Stimulated activated CD8-positive, alpha-beta memory T cell treated with anti-CD3 and anti-CD28 coated beads, Interleukin-12 subunit alpha, Interleukin-12 subunit beta, amount 100 ng/mL, for 1 hour (primary cell): ENCODE data around the gene ITGA2B.
A peak's percentile ranks its signal among the peaks of the same experiment; 100 is the strongest.
"Not testable (repeated sequence)": the region's sequence is repeated elsewhere in the genome, so short reads cannot be mapped to it uniquely, and the experiment has no call there.

Experiments
- DNase-seq: peaks from one replicate; pipeline ENCODE4 v3.0.0-alpha.2; 2020; ENCODE audit warnings: low read depth

The ITGA2B gene

DNA sequence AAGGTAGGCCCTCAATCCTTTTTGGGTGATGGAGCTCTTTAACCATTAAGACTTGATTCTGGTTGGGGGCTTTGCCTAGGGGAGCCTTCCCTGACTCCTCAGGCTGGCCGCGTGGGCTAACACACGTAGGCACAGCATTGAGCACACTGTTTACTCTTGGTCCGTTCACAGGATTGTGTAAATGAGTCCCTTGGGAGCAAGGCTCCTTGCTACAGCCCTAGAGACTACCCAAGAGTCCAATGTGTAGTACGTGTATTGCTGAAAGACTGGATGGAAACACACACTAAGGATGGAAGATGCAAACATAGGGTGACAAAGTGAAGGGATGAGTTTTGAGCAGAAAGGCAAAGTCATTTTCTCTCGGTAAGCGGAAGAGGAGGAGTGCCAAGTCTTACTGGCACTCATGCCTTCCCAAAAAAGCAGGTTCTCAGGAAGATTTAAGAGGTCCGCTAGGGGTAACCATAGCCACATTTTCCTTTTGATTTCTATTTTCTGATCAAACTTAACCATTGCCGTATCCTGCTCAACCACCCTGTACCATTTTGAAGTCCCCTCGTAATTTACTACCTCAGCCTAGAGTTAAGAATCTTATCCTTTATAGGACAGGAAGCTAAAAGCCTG lies 911 bp upstream of the ITGA2B start:
- no peak for DNase-seq

DNA sequence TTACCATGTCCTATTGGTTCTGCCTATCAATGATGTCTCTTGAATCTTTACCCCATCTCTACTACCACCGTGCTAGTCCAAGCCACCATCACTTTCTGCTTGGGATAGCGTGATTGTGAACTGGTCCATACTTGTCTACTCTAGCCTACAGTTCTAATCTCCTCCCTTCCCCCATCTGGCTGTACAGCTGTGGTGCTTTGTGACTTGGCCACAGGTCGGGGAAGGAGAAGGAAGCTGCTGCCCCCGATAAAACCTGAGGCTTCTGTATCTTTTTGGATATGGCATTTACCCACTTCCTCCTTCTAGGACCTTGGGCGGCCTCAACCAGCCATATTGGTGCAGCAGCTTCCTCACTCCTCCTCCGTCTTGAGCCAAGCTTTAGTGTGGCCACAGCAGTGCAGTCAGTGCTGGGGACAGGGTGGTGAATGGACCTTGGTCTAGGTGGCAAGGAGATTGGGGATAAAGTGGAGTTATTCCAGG lies 314 bp upstream of the ITGA2B start:
- no peak for DNase-seq

DNA sequence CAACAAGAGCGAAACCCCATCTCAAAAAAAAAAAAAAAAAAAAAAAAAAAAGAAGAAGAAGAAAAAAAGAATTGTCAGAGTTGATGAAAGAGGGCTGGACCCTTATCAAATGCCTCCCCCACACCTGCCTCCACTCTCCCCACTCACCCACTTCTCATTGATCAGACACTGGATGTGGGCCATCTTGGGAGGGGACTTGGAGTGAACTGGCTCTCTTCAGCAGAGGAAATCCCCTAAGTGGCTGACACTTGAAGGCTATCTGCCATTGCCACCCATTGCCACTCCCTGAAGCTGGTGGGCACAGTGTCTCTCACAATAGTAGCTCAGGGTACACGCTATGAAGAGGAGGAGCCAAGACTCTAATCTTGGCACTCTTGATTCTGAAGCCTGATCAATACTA lies 1.6 kb downstream of the ITGA2B start:
- no peak for DNase-seq

DNA sequence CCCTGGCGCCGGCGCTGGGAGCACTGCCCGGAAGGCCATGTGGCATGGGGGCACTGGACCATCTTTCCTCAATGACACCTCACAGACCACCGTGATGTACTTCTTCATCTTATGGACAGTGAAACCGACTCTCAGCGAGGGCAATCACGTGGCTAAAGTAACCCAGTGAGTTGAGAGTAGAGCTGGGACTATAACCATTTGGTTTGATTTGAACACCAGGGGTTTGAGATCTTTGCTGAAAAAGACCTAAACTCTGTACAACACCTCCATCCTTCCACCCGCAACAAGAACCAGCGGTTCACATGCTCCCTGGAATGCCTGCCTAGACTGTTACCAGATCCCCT lies 3.3 kb downstream of the ITGA2B start:
- DNase-seq = no peak

DNA sequence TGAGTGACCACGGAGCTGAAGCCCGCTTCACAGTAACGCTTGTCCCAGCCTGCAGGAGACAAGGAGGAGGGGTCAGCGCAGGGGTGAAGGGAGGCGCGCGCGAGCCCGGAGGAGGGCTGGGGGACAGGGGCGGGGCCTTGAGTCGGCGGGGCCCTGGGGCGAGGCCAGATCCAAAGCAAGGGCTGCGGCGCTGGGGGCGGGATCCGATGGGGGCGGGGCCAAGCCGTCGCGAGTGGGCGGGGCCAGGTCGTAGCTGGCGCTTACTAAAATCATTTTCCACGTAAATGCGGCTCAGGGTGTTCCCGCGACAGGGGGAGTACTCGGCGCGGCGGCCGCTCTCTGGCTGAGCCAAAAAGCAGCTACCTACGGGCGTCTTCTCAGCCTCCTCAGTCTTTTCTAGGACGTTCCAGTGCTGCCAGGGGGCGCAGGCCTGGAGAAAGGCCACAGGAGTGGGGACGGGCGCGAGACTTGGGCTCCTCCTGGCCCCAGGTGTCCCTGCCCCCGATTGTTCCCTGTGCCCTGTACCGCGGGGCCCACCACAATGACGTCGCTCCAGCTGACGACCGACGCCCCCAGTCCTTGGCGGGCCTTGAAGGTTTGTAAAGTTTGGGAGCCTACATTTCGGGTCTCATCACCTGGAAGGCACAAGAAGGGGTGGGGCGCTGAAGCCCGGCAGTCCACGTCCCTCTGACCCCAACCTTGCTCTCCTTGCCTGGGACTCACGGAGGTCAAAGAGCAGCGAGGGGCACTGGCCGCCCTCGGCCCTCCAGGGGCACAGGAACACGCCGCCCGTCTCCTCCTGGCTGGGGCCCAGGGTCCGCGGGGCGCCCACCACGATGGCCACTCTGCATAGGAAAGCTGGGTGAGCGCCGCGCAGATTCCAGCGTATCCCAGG lies 3.9 kb downstream of the ITGA2B start:
- DNase-seq = peak; percentile 71

DNA sequence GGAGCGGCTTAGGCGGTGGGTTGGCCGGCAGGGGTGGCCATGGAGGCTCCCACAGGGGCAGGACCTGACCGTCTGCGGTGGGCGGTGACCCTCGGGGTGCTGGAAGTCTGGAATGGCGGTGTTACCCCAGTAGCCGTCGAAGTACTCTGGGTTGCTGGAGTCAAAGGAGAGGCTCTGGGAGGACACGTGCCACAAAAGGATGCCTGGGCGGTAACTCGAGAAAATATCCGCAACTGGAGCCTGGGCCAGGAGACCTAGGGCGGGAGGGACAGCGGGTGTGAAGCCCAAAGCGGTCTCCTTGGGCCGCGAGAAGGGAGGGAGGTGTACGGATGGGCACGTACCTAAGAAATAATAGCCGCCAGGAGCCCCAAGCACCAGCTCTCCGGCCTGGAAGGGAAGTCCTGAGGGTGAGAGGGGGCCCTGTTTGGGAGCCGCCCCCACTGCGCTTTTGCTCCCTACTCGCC lies 4.6 kb downstream of the ITGA2B start:
- DNase-seq = no peak

DNA sequence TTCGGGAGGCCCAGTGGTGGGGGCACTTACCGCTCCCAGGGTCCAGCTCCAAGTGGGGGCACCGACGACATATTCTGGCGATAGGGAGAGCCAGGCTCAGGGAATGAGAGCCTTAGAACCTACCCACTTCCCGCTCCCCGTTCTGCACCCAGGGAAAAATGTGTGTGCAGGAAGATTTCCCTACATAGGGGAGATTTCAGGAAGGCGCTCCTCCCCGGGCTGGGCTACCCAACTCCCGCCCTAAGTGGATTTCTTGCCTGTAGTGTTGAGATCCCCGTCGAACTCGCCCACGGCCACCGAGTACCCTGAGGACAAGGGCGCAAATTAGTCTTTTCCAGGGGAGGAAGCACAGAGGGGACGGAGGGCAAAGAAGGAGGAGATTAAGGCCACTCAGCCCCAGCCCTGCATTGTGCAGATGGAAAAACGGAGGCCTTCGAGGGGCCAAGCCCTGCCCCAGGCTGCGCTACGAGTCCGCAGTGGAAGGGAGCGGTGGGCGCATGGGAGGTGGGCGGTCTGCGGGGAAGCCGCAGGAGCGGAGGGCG lies 5.1 kb downstream of the ITGA2B start:
- no peak for DNase-seq

DNA sequence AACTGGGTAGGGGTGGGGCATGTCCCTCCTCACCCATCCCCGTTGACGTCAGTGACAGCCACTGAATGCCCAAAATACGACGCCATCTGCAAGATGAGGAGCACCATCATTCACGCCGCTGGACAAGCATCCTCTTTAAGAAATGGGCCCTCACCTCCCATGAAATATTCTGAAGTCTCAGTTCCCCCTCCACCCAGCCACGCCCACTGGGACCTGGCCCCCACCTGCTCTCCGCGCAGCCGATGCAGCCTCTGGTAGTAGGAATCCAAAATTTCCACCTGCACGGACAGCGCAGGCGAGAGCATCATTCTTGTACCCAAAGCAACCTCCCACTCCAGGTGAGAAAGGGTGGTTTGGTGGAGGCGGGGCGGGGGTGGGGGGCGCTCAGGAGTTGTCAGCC lies 5.6 kb downstream of the ITGA2B start:
- no peak for DNase-seq

DNA sequence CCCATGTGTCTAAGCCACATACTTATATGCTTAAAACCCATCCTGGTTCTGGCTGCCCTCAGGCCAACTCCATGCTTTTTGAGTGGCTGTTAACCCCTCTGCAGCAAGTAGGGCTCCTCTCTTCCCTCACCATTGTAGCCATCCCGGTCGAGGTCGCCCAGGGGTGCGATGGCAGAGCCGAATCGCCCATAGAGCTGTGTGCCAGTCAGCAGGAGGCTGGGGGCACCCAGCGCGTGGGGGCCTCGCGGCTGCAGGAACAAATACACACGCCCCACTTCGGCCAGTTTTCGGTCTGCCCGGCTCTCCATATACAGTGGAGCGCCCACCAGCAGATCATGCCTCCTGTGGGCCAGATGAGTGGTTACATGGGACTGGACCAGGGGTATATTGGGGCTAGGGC lies 6.1 kb downstream of the ITGA2B start:
- DNase-seq = no peak

DNA sequence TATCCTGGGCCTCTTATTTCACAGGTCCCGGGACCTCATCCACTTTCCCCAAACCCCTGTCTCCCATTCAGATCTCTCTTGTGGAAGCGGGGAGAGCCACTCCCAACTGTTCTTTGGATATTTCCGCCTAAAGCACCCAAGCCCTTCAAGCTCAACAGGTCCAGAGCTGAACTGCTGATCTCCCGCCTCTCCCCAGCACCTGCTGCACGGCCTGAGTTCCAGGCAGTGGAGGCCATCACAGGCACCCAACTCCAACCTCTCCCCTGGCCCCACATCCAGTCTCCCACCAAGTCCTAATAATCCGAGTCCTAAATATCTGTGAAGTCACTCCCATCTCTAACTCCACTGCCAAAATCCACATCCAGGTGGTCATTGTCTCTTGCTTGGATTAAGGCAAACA lies 6.5 kb downstream of the ITGA2B start:
- no peak for DNase-seq

DNA sequence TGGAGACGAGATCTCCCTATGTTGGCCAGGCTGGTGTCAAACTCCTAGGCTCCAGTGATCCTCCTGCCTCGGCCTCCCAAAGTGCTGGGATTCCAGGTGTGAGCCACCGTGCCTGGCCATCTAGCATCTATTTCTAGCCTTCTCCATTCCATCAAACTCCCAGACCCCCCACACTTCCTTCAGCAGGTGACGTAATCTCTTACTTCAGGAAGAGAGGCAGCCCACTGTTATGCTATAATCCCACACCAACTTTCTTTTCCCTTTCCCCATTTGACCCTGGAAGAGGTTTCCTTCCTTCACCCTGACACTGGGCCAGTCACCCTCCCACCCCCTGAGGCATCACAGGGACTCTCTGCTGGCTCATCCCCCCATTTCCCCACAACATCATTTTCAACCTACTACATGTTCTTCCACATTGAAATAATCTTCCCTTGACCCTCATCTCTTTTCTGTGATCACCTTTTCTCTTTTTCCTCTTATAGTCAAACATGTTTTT lies 7.6 kb downstream of the ITGA2B start:
- DNase-seq = no peak

DNA sequence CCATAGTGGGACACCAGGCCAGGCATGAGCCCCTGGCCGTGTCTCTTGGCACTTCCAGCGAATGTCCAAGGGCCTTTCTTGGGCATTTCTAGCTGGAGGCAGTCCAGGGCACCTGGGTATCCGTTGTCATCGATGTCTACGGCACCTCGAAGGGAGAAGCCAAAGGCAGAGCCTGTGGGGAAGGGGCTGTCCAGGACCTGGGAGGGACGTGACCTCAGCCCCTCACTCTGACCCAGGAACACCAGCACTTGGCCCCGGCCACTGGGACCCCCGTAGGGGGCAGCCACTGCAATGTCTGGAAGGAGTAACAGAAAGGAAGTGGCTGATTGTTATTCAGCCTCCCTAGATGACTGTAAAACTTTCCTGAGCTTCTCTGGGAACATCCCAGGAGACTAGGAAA lies 8.7 kb downstream of the ITGA2B start:
- DNase-seq = no peak

DNA sequence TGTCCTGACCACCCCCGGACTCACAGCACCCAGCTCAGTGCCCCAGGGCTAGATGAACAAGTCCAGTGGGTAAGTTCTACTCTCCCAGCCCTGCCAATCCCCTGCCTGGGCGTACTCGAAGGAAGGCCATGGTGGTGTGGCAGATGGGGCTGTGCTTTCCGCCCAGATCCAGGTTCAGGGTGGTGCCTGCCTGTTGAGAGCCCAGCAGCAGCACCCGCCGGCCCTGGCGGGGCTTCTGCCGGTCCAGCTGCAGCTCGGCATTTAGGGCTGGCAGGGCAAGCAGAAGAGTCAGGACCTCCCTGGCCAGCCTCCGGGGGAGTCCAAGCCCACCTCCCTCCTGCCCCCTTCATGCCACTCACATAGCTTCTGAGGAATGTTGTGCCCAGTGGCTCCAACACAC lies 9.6 kb downstream of the ITGA2B start:
- no peak for DNase-seq

DNA sequence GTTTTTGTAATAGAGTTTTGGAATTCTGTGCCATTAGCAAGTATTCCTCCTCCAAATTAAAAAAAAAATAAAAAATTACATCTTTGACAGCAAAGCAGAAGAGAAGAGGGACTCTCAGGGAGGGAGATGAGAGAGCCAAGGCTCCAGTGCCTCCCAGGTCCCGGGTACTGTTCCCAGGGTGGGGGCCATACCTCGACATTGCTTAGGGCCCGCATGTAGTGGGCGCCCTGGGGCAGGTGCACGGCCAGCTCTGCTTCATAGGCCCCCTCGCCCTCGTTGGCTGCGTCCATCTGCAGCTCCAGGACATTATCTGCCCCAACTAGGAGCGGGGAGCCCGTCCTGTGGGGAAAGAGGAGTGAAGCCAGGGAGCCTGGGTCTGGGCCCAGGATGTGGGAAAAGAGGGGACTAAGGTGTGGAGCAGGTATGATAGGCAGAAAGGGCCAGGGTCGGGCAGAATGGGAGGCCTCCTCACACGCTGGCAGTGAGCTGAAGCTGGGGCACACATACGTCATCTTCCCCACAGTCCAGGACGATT lies 11.2 kb downstream of the ITGA2B start:
- no peak for DNase-seq

DNA sequence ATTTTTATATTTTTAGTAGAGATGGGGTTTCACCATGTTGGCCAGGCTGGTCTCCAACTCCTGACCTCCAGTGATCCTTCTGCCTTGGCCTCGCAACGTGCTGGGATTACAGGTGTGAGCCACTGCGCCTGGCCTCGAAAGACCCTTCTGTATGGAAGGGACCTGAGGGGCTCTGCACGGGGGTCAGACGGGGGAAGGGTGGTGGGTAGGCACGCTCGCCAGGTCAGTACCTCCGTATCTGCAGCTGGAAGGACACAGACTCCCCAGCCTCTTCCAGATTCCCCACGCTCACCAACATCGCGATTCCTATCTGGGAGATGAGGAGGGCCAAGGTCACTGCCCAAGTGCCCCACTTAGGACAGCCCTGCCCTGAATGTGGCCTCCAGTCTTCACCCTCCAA lies 12.7 kb downstream of the ITGA2B start:
- no peak for DNase-seq

DNA sequence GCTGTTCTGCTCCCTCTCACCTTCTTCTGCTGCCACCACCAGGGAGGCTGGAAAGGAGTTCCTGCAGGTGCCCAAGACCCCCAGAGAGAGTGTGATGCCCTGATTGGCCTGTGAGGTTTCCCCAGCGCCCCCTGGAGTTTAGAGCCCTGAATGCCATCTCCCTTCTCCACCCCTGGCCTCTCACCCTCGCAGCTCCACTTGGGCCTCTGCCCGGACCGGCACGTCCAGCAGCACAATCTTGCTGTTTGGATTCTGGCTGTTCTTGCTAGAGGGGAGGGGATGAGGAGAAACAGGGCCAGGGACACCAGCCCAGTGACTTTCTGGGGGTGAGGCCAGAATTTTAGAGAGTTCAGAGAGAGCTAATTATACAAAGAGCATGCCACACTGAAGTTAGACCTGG lies 13.3 kb downstream of the ITGA2B start:
- DNase-seq = no peak

DNA sequence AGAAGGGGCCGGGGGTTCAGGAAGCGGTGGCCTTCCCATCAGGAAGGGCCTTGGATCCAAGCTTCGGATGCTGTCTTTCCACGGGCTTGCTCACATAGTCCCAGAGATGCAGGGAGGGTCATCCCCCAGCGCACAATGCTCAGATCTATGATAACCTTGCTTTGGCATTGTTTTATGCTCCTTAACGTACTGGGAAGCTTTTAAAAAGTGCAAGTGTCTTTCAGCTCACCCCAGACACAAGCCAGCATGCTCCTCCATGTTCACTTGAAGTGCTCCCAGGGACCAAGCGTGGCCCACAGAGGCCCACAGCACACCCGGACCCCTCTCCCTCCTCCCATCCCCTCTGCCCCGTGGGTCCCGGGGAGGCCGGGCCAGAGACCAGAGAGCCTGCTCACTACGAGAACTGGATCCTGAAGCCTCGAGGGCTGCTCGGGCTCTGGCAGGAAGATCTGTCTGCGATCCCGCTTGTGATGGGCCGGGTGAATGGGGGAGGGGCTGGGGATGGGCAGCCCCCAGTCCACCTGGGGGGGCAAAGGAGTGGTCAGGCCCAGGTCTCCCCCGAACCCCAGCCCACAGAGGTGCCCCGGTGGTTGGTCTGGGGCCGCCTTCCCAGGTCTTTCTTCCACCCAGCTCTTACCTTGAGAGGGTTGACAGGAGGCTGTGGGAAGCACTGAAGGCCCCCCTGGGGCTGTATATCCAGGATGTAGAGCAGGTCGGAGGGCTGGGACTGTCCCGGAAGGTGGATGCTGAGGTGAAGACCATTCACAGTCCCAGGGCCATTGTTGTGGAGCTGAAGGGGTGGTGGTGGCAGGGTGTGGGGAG lies 14.0 kb downstream of the ITGA2B start:
- DNase-seq = no peak

DNA sequence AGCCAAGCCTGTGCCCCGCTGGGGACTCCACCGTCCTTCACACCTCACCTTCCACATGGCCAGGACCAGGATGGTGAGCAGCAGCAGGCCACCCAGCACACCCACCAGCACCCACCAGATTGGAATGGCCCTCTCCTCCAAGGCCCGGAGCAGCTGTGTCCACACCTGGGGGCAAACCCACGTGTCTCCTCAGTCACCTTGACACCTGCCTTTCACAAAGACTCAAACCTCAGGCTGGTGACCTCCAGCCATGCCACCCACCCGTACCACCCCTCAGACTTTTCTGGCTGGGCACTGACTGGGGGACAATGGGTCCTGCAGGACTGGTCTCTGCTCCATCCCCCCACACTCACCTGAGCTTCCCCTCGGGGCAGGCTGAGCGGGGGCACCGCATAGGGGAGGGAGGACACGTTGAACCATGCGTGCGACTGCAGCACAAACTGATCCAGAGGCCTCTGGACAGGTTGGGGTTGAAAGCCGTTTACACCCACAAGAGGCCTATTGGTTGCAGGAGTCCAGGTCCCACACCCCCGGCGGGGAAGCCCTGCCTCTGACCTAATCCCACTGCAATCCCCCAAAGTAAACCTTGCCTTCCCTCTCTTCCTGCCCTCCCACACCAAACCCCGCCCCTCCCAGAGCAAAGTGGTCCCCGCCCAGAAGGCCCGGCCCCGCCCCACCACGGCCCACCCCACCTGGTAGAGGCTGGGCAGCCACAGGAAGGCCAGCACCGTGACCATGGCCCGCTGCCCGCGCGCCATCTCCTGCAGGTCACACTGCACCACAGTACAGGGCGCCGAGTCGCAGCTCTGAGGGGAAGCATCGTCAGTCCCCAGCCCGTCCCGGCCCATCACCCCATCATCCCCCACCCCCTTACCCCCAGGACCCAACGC lies 14.9 kb downstream of the ITGA2B start:
- DNase-seq = no peak

DNA sequence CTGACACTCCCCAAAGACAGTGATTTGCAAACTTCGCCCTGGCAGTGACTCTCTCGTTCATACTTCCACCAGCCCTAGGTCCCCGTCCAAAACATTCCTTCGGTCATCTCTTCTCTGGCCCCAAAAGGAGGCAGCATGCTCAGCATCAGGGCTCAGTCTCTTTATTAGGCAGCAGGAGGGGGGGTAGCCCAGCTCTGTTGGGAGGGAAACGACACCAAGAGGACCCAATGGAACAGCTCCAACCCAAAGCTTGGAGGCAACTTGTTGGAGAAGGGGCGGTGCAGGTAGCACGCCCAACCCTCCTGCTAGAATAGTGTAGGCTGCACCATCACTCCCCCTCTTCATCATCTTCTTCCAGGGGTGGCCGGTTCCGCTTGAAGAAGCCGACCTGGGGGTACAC lies 17.4 kb downstream of the ITGA2B start:
- DNase-seq = no peak

DNA sequence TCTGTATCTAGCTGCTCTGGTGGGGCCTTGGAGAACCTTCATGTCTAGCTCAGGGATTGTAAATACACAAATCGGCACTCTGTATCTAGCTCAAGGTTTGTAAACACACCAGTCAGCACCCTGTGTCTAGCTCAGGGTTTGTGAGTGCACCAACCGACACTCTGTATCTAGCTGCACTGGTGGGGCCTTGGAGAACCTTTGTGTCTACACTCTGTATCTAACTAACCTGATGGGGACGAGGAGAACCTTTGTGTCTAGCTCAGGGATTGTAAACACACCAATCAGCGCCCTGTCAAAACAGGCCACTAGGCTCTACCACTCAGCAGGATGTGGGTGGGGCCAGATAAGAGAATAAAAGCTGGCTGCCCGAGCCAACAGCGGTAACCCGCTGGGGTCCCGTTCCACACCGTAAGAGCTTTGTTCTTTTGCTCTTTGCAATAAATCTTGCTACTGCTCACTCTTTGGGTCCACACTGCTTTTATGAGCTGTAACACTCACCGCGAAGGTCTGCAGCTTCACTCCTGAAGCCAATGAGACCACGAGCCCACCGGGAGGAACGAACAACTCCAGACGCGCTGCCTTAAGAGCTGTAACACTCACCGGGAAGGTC lies 19.9 kb downstream of the ITGA2B start:
- DNase-seq = not testable (repeated sequence)
